K562 (cell line): Measurements from ENCODE around the gene BRAF. TPM values are rescaled to one million over a fixed set of nuclear protein-coding genes. Genes with fewer than 3 reads are reported as not detected.

Source experiments
- ATF1 ChIP-seq, 2 experiments: fragments of 450-650 bp in 1 of 2; IDR thresholded peaks; 2 replicates each; pipeline ENCODE4 v1.6.1; 2016; ENCODE audit warnings: missing compliant biosample characterization in 1 of 2, missing genetic modification characterization in 1 of 2
- FOXP1 ChIP-seq: sonication (generic); formaldehyde crosslinking; IDR thresholded peaks from 2 replicates; pipeline ENCODE4 v1.8.0; 2022; ENCODE audit warnings: mild to moderate bottlenecking, missing genetic modification reagents
- KDM1A ChIP-seq, 2 experiments: fragments of 450-650 bp; IDR thresholded peaks; 2 replicates each; pipeline ENCODE4 v1.6.1; 2016; ENCODE audit warnings: mild to moderate bottlenecking in 2 of 2
- LCOR ChIP-seq: sonication (generic); formaldehyde crosslinking; IDR thresholded peaks from 2 replicates; pipeline ENCODE4 v1.8.0; 2022; ENCODE audit warnings: mild to moderate bottlenecking, missing genetic modification reagents
- MBD2 ChIP-seq: sonication (generic); IDR thresholded peaks from 2 replicates; pipeline ENCODE4 v1.6.1; 2016; ENCODE audit warnings: low read depth, borderline replicate concordance
- MEIS2 ChIP-seq: fragments of 450-650 bp; IDR thresholded peaks from 2 replicates; pipeline ENCODE4 v1.6.1; 2014; ENCODE audit warnings: mild to moderate bottlenecking; ENCODE audit not compliant: partially characterized antibody
- NRF1 ChIP-seq, 2 experiments: fragments of 450-650 bp; IDR thresholded peaks in 1 of 2; conservative IDR thresholded peaks in 1 of 2; 2 replicates each; pipeline ENCODE4 v1.6.1; 2014; ENCODE audit warnings: mild to moderate bottlenecking in 2 of 2
- SRF ChIP-seq, 2 experiments: fragments of 250-450, 450-650 bp in 1 of 2; sonication (Bioruptor Pico) in 1 of 2; sonication (generic) in 1 of 2; formaldehyde crosslinking; IDR thresholded peaks; 2 replicates each; pipeline versions ENCODE4 v1.5.0 to v1.5.1; 2020 to 2022; ENCODE audit warnings: mild to moderate bottlenecking in 1 of 2, missing genetic modification reagents in 1 of 2
- YBX1 ChIP-seq: fragments of 450-650 bp; IDR thresholded peaks from 2 replicates; pipeline ENCODE4 v1.7.1; 2016; ENCODE audit warnings: mild to moderate bottlenecking
- ZBTB40 ChIP-seq, 2 experiments: fragments of 450-650 bp in 1 of 2; sonication (generic) in 1 of 2; formaldehyde crosslinking in 1 of 2; IDR thresholded peaks; 2 replicates each; pipeline versions ENCODE4 v1.7.1 to v1.9.0; 2016 to 2022; ENCODE audit warnings: inconsistent platforms in 1 of 2, mild to moderate bottlenecking in 1 of 2, missing genetic modification reagents in 1 of 2
- ZNF175 ChIP-seq: fragments of 200-800 bp; sonication (Bioruptor generic); IDR thresholded peaks from 2 replicates; pipeline ENCODE4 v1.6.1; 2016; ENCODE audit warnings: low read depth, mild to moderate bottlenecking, missing genetic modification characterization, missing compliant biosample characterization
- ZNF639 ChIP-seq, 2 experiments: fragments of 200-800 bp in 1 of 2; sonication (Bioruptor generic) in 1 of 2; sonication (generic) in 1 of 2; formaldehyde crosslinking in 1 of 2; IDR thresholded peaks in 1 of 2; conservative IDR thresholded peaks in 1 of 2; 2 replicates each; pipeline versions ENCODE4 v1.5.0 to v1.6.1; 2016 to 2020; ENCODE audit warnings: missing compliant biosample characterization in 1 of 2, missing genetic modification characterization in 1 of 2, missing genetic modification reagents in 1 of 2
- ZNF717 ChIP-seq: fragments of 250-450 bp; sonication (Bioruptor Pico); IDR thresholded peaks from 2 replicates; pipeline ENCODE4 v1.5.0; 2021
- polyA plus RNA-seq, 8 experiments: library from polyadenylated mRNA; depleted of rRNA in 4 of 8; stranded (reverse) in 5 of 8; unstranded in 3 of 8; fragments of >200 nt; fragmentation: Nextera tagmentation in 2 of 8; fragmentation: Illumina TruSeq in 1 of 8; extraction: Ambion mirVana in 2 of 8; extraction: Trizol in 1 of 8; gene quantifications; 2 replicates each; pipeline versions ENCODE4 v1.2.1 to v1.2.3, GENCODE V29; 2011 to 2014; ENCODE audit warnings: inconsistent platforms in 1 of 8, missing spikeins in 1 of 8
- total RNA-seq, 7 experiments: library from RNA; depleted of rRNA in 6 of 7; stranded (reverse); fragments of >200 nt in 6 of 7; fragmentation: Illumina TruSeq in 2 of 7; extraction: Trizol in 2 of 7; gene quantifications; 2 replicates each; pipeline versions ENCODE4 v1.2.1 to v1.2.3, GENCODE V29; 2011 to 2021; ENCODE audit warnings: low replicate concordance in 1 of 7
- TF ChIP-seq, protein P1 (sequence below), 2 experiments: fragments of 450-650 bp; conservative IDR thresholded peaks; 2 replicates each; pipeline ENCODE4 v1.6.1; 2017; ENCODE audit warnings: mild to moderate bottlenecking in 2 of 2, moderate library complexity in 2 of 2

Gene BRAF
- total and polyA plus RNA-seq, 9 of the 15 experiments (the other 6 are each of a cell fraction or from before 2014, with no cell fraction given), result 3.6 to 38.3 (median 21.9) TPM

GRCh38 chr7:140696680-140697446 is 227.9 kb downstream of the BRAF start, which contains the start of gene NDUFB2 (continued):
- TF ChIP-seq KDM1A (IDR thresholded peaks at IDR 0.05) (peak in 1 of 2 experiments; percentile 61; a peak in 1 of 4 replicates), ZNF717 (peak; percentile 75; the same call in 1 of the 2 replicates), ZNF175 (CRISPR knock-in tag) (no peak), ATF1 (CRISPR knock-in tag; IDR thresholded peaks at IDR 0.05) (no peak), ATF1 (tag; IDR thresholded peaks at IDR 0.05) (peak; percentile 98), ZBTB40 (IDR thresholded peaks at IDR 0.05) (peak; percentile 66), ZBTB40 (CRISPR knock-in tag; IDR thresholded peaks at IDR 0.05) (0 out of 2 replicates have a peak, but pooled peaks have one; percentile 40), SRF (CRISPR knock-in tag; IDR thresholded peaks at IDR 0.05) (peak in 1 of 2 experiments; percentile 9; a peak in 1 of 4 replicates), FOXP1 (CRISPR knock-in tag) (peak; percentile 98), LCOR (CRISPR knock-in tag) (peak; percentile 69), YBX1 (no peak), MEIS2 (peak; percentile 56), MBD2 (peak; percentile 94), ZNF639 (CRISPR knock-in tag; conservative IDR thresholded peaks at IDR 0.05 in 1 of 2, IDR thresholded peaks at IDR 0.05 in 1 of 2) (peak in 1 of 2 experiments; percentile 67; a peak in 1 of 4 replicates), NRF1 (conservative IDR thresholded peaks at IDR 0.05 in 1 of 2, IDR thresholded peaks at IDR 0.05 in 1 of 2) (peak; percentile 86 to 88)
- TF ChIP-seq, protein P1, sequence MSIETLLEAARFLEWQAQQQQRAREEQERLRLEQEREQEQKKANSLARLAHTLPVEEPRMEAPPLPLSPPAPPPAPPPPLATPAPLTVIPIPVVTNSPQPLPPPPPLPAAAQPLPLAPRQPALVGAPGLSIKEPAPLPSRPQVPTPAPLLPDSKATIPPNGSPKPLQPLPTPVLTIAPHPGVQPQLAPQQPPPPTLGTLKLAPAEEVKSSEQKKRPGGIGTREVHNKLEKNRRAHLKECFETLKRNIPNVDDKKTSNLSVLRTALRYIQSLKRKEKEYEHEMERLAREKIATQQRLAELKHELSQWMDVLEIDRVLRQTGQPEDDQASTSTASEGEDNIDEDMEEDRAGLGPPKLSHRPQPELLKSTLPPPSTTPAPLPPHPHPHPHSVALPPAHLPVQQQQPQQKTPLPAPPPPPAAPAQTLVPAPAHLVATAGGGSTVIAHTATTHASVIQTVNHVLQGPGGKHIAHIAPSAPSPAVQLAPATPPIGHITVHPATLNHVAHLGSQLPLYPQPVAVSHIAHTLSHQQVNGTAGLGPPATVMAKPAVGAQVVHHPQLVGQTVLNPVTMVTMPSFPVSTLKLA (conservative IDR thresholded peaks at IDR 0.05), result peak; percentile 94 to 97
